IMR-90 (cell line): Measurements from ENCODE around the gene PTCD1. TPM values are rescaled to one million over a fixed set of nuclear protein-coding genes. Genes with fewer than 3 reads are reported as not detected.

ENCODE experiments used
- ATAC-seq: fragments of 200-7000 bp; cut with Tn5 transposase; 2 replicates; pipeline ENCODE4 v1.9.1; 2020; ENCODE audit warnings: low read depth, mild to moderate bottlenecking, moderate library complexity
- BruUV-seq: library from RNA; stranded (reverse); fragments of 400-500 nt; replicated peaks from 2 replicates; lab custom pipeline; 2021; lab: Mats Ljungman, UMichigan
- CTCF ChIA-PET: fragments of 300-600 bp; formaldehyde crosslinking; extraction: SDS; loops from one replicate; lab custom pipeline; 2021; ENCODE audit warnings: antibody characterized with exemption; lab: Yijun Ruan, JAX
- POLR2A ChIA-PET: fragments of 300-600 bp; sonication (Branson Sonifier 250); formaldehyde crosslinking; loops from one replicate; lab custom pipeline; 2022; ENCODE audit warnings: antibody characterized with exemption; ENCODE audit not compliant: unreplicated experiment; lab: Charles Lee
- DNase-seq: peaks from one replicate; pipeline ENCODE4 v3.0.0; 2013
- H2AFZ ChIP-seq: replicated peaks from 2 replicates; pipeline ENCODE3; 2013; ENCODE audit warnings: low read length, mild to moderate bottlenecking; ENCODE audit not compliant: poor library complexity
- H2AK5ac ChIP-seq: 2 replicates; pipeline ENCODE4 v1.6.1; 2013; ENCODE audit warnings: low read depth, low read length, inconsistent platforms
- H2AK9ac ChIP-seq: replicated peaks from 2 replicates; pipeline ENCODE3; 2013; ENCODE audit warnings: mild to moderate bottlenecking, low read depth, low read length, moderate library complexity; ENCODE audit not compliant: poor library complexity
- H2BK120ac ChIP-seq: 2 replicates; pipeline ENCODE4 v1.6.1; 2013; ENCODE audit warnings: low read depth, low read length, inconsistent platforms
- H2BK15ac ChIP-seq: 3 replicates; pipeline ENCODE4 v1.6.1; 2013; ENCODE audit warnings: low read depth, low read length, inconsistent platforms
- H2BK20ac ChIP-seq: 2 replicates; pipeline ENCODE4 v1.6.1; 2013; ENCODE audit warnings: low read depth, mild to moderate bottlenecking, inconsistent platforms, low read length, moderate library complexity
- H2BK5ac ChIP-seq: 2 replicates; pipeline ENCODE4 v1.6.1; 2013; ENCODE audit warnings: mild to moderate bottlenecking, low read depth, low read length, inconsistent platforms; ENCODE audit not compliant: poor library complexity, severe bottlenecking
- H3K14ac ChIP-seq: replicated peaks from 2 replicates; pipeline ENCODE4 v1.6.1; 2013; ENCODE audit warnings: low read depth, low read length, inconsistent platforms
- H3K18ac ChIP-seq: 2 replicates; pipeline ENCODE4 v1.6.1; 2013; ENCODE audit warnings: low read depth, low read length, control low read depth
- H3K23ac ChIP-seq: 2 replicates; pipeline ENCODE4 v1.6.1; 2013; ENCODE audit warnings: low read depth, low read length, inconsistent platforms
- H3K27ac ChIP-seq: 2 replicates; pipeline ENCODE4 v1.5.1; 2013; ENCODE audit warnings: mild to moderate bottlenecking, control low read depth, low read length; ENCODE audit not compliant: insufficient read depth
- H3K27me3 ChIP-seq: 2 replicates; pipeline ENCODE4 v1.6.1; 2013; ENCODE audit warnings: low read length; ENCODE audit not compliant: control insufficient read depth, insufficient read depth
- H3K36me3 ChIP-seq: 2 replicates; pipeline ENCODE4 v1.6.1; 2013; ENCODE audit warnings: low read length, mixed read lengths; ENCODE audit not compliant: control insufficient read depth, insufficient read depth
- H3K4ac ChIP-seq: 2 replicates; pipeline ENCODE4 v1.6.1; 2013; ENCODE audit warnings: low read depth, low read length, inconsistent platforms
- H3K4me1 ChIP-seq: 2 replicates; pipeline ENCODE4 v1.6.1; 2013; ENCODE audit warnings: low read length, mixed read lengths; ENCODE audit not compliant: control insufficient read depth, insufficient read depth
- H3K4me2 ChIP-seq: 2 replicates; pipeline ENCODE4 v1.6.1; 2013; ENCODE audit warnings: low read depth, mild to moderate bottlenecking, control low read depth, low read length, moderate library complexity
- H3K4me3 ChIP-seq: 2 replicates; pipeline ENCODE4 v1.5.1; 2013; ENCODE audit warnings: low read depth, mild to moderate bottlenecking, control low read depth, low read length, moderate library complexity; ENCODE audit not compliant: insufficient read depth
- H3K56ac ChIP-seq: 2 replicates; pipeline ENCODE4 v1.6.1; 2013; ENCODE audit warnings: low read length, inconsistent platforms; ENCODE audit not compliant: insufficient read depth; ENCODE audit errors: extremely low read depth
- H3K79me1 ChIP-seq, 2 experiments: 2 replicates each; pipeline ENCODE4 v1.6.1; 2013; ENCODE audit warnings: low read length in 2 of 2, inconsistent platforms in 1 of 2, low read depth in 1 of 2
- H3K9ac ChIP-seq: 2 replicates; pipeline ENCODE4 v1.6.1; 2013; ENCODE audit warnings: low read depth, low read length, control low read depth
- H3K9me1 ChIP-seq: 2 replicates; pipeline ENCODE4 v1.6.1; 2013; ENCODE audit warnings: low read length, inconsistent platforms; ENCODE audit not compliant: insufficient read depth
- H3K9me3 ChIP-seq: 2 replicates; pipeline ENCODE4 v1.6.1; 2013; ENCODE audit warnings: low read length; ENCODE audit not compliant: control insufficient read depth, insufficient read depth
- H4K20me1 ChIP-seq: 2 replicates; pipeline ENCODE4 v1.6.1; 2013; ENCODE audit warnings: low read length, inconsistent platforms; ENCODE audit not compliant: insufficient read depth
- H4K5ac ChIP-seq: 2 replicates; pipeline ENCODE4 v1.6.1; 2013; ENCODE audit warnings: mild to moderate bottlenecking, low read depth, low read length, control low read depth
- H4K8ac ChIP-seq, 2 experiments: 2 replicates each; pipeline ENCODE4 v1.6.1; 2013; ENCODE audit warnings: low read depth in 2 of 2, low read length in 2 of 2, control low read depth in 1 of 2, inconsistent platforms in 1 of 2
- H4K91ac ChIP-seq: 2 replicates; pipeline ENCODE4 v1.6.1; 2013; ENCODE audit warnings: low read depth, low read length, inconsistent platforms; ENCODE audit not compliant: insufficient read depth
- BHLHE40 ChIP-seq: fragments of 150-350 bp; IDR thresholded peaks from 2 replicates; pipeline ENCODE4 v1.6.1; 2016; ENCODE audit warnings: mild to moderate bottlenecking, low read depth, low read length
- CEBPB ChIP-seq: IDR thresholded peaks from 2 replicates; pipeline ENCODE4 v1.6.1; 2012; ENCODE audit warnings: low read depth, low read length, improper control_type of control experiment
- CHD1 ChIP-seq: IDR thresholded peaks from 2 replicates; pipeline ENCODE4 v1.6.1; 2012; ENCODE audit warnings: low read depth, low read length, improper control_type of control experiment
- MAZ ChIP-seq: IDR thresholded peaks from 2 replicates; pipeline ENCODE4 v1.6.1; 2012; ENCODE audit warnings: low read depth, mild to moderate bottlenecking, low read length, improper control_type of control experiment, moderate library complexity, borderline replicate concordance
- MXI1 ChIP-seq: IDR thresholded peaks from 2 replicates; pipeline ENCODE4 v1.6.1; 2012; ENCODE audit warnings: low read depth, mild to moderate bottlenecking, low read length, moderate library complexity, borderline replicate concordance
- NFE2L2 ChIP-seq: fragments of 150-350 bp; IDR thresholded peaks from 2 replicates; pipeline ENCODE4 v1.6.1; 2016; ENCODE audit warnings: low read depth, mild to moderate bottlenecking, low read length
- POLR2A ChIP-seq: IDR thresholded peaks from 2 replicates; pipeline ENCODE4 v1.6.1; 2012; ENCODE audit warnings: mild to moderate bottlenecking, low read depth, low read length
- RAD21 ChIP-seq: IDR thresholded peaks from 2 replicates; pipeline ENCODE4 v1.6.1; 2012; ENCODE audit warnings: low read length, improper control_type of control experiment
- RCOR1 ChIP-seq: IDR thresholded peaks from 2 replicates; pipeline ENCODE4 v1.6.1; 2012; ENCODE audit warnings: mild to moderate bottlenecking, low read length, improper control_type of control experiment; ENCODE audit not compliant: insufficient replicate concordance
- RFX5 ChIP-seq: IDR thresholded peaks from 2 replicates; pipeline ENCODE4 v1.8.0; 2012; ENCODE audit warnings: low read depth, mild to moderate bottlenecking, low read length, moderate library complexity
- SMC3 ChIP-seq: fragments of 150-350 bp; IDR thresholded peaks from 2 replicates; pipeline ENCODE4 v1.6.1; 2016; ENCODE audit warnings: low read depth, mild to moderate bottlenecking, antibody characterized with exemption, low read length, moderate library complexity
- WGBS, 2 experiments: methylation state at CpG; one replicate each; pipeline versions ENCODE4 v1.1.5 to v1.1.7; 2013; ENCODE audit warnings: missing lambda C conversion rate in 2 of 2; ENCODE audit not compliant: insufficient read length in 1 of 2; ENCODE audit errors: extremely low coverage in 2 of 2; 5-methylcytosine and 5-hydroxymethylcytosine counted together
- dilution Hi-C: fragments of 300-500 bp; cut with HindIII; formaldehyde crosslinking; loops from one replicate; pipeline ENCODE4 v1.14.3; 2018; ENCODE audit warnings: low sequenced_read_pairs; ENCODE audit not compliant: unreplicated experiment
- in situ Hi-C: fragments of 300-500 bp; cut with MboI; formaldehyde crosslinking; loops from 3 replicates; pipeline ENCODE4 v1.14.3; 2019; ENCODE audit warnings: low sequenced_read_pairs, inconsistent platforms, mixed read lengths
- intact Hi-C: fragments of 100-400 bp; cut with micrococcal nuclease; formaldehyde crosslinking; loops from 2 replicates; pipeline ENCODE4 v1.10.0; 2022
- polyA plus RNA-seq, 3 experiments: library from polyadenylated mRNA; depleted of rRNA; stranded (reverse); fragments of >200 nt; gene quantifications; 2 replicates each; pipeline ENCODE4 v1.2.3, GENCODE V29; 2012; ENCODE audit warnings: low replicate concordance in 1 of 3
- total RNA-seq: library from RNA; depleted of rRNA; stranded (reverse); fragments of >200 nt; gene quantifications from 2 replicates; pipeline ENCODE4 v1.2.3, GENCODE V29; 2012
- TF ChIP-seq, protein P1 (sequence below): fragments of 150-350 bp; IDR thresholded peaks from 2 replicates; pipeline ENCODE4 v1.6.1; 2017; ENCODE audit warnings: mild to moderate bottlenecking, antibody characterized with exemption, low read length, low read depth
- TF ChIP-seq, protein P2 (sequence below): conservative IDR thresholded peaks from 2 replicates; pipeline ENCODE4 v1.5.1; 2012; ENCODE audit warnings: mild to moderate bottlenecking, low read depth, low read length, improper control_type of control experiment

PTCD1 gene
- total and polyA plus RNA-seq, 2 of the 4 experiments (the other 2 are of a cell fraction): 2.2 to 4.0 TPM

DNA sequence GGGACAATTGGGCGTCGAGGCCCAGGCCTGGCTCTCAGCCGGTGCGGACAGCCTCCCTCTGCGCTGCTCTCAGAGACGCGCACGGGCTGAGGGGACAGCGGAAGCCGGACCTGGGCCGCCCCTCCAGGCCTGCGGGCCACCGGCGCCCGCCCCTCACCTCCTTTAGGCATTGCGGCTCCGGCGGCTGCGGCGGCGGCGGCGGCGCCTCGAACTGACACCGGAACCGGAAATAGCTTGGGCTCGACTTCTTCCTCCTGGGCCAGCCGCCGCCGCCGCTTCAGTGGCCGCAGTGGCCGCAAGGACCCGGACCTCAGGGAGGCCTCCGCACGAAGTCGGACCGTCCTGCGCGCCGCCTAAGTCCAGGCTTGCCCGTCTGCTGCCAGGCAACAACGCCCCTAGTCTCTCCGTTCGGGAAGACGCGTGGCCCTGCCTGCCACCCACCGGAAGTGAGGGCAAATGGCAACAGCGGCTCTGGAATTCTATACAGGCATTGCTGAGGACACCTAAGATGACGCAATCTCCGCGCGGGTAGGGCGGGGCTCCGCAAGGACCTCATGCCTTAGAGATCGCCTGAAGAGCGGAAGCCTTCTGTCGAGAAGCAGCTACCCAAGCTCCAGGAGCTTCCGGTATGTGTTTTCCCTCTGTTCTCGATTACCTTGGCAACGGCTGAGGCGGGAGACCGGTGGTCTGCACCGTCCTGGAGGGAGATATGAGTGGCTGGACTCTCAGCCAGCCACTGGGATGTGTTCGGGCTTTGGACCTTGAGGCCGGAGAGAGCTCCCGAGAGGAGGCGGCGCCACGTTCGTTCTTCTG is 30.0 kb downstream of the PTCD1 start, which contains the start of the genes BUD31 and PDAP1:
TSS of gene BUD31 (plus strand) at position 591 of the 813 bp plus-strand sequence. CDS start 2,124 bp downstream, outside the sequence.
TSS of gene PDAP1 (minus strand) at position 219 of the 813 bp plus-strand sequence. CDS start at position 170, 49 bp downstream.
- peak within 1 kb of the TSS; percentile 99 for H3K27ac ChIP-seq
- H4K20me1 ChIP-seq: peaks cover 56% of the 10 kb centered on the region
- BruUV-seq: no TSS peak
- H2BK120ac ChIP-seq: peak within 1 kb of the TSS; percentile 99
- CTCF ChIA-PET: interaction anchor here (0.6 kb wide), 1 partner anchor 12 kb away, joined by 4 read pairs; no protein-coding TSS in a partner anchor
- peak within 1 kb of the TSS; percentile 97 for H3K23ac ChIP-seq
- peak within 1 kb of the TSS; percentile 98 for H3K9ac ChIP-seq
- H2BK20ac ChIP-seq: peak within 1 kb of the TSS; percentile 90; the same call in 1 of the 2 replicates
- peak within 1 kb of the TSS; percentile 95 to 99 for H4K8ac ChIP-seq
- peak within 1 kb of the TSS; percentile 100 for H2AFZ ChIP-seq
- H3K9me3 ChIP-seq: no peaks in the 10 kb centered on the region
- H2AK5ac ChIP-seq: peak within 1 kb of the TSS; percentile 97
- H3K4ac ChIP-seq: peak within 1 kb of the TSS; percentile 99
- H2BK5ac ChIP-seq: peak within 1 kb of the TSS; percentile 100
- peak; percentile 89 for ATAC-seq
- H3K18ac ChIP-seq: peak within 1 kb of the TSS; percentile 95
- H2BK15ac ChIP-seq: peak within 1 kb of the TSS; percentile 100; the same call in 2 of the 3 replicates
- H4K91ac ChIP-seq: peak within 1 kb of the TSS; percentile 100
- WGBS, 2 experiments: 0% methylated on average over 56 of the region's 72 CpGs; no CpG with 5 or more reads in 1 of the 2 experiments
- in situ Hi-C loops (no loop called here), dilution Hi-C loops (no loop called here), intact Hi-C loops (no loop called here)
- peak within 1 kb of the TSS; percentile 100 for H3K56ac ChIP-seq
- H3K4me2 ChIP-seq: peak within 1 kb of the TSS; percentile 96
- H3K36me3 ChIP-seq: peaks cover 30% of the 10 kb centered on the region
- POLR2A ChIA-PET: interaction anchor here (0.5 to 1.4 kb wide), 7 partner anchors 9 to 249 kb away, joined by 3 to 5 read pairs (median 4); partner anchors contain the start of genes CPSF4 and PTCD1
- H3K4me1 ChIP-seq: peaks cover 8% of the 10 kb centered on the region; the same call in 1 of the 2 replicates
- H2AK9ac ChIP-seq: peak within 1 kb of the TSS; percentile 100
- H4K5ac ChIP-seq: peak within 1 kb of the TSS; percentile 73
- peak; percentile 95 for DNase-seq
- H3K4me3 ChIP-seq: peak within 1 kb of the TSS; percentile 57
- H3K27me3 ChIP-seq: no peaks in the 10 kb centered on the region
- H3K14ac ChIP-seq: peak within 1 kb of the TSS; percentile 99
- peaks cover 12% of the 10 kb centered on the region for H3K9me1 ChIP-seq
- peaks cover 20 to 62% of the 10 kb centered on the region in 2 experiments for H3K79me1 ChIP-seq
- peak; percentile 100 for TF ChIP-seq CEBPB
- TF ChIP-seq, protein P1, sequence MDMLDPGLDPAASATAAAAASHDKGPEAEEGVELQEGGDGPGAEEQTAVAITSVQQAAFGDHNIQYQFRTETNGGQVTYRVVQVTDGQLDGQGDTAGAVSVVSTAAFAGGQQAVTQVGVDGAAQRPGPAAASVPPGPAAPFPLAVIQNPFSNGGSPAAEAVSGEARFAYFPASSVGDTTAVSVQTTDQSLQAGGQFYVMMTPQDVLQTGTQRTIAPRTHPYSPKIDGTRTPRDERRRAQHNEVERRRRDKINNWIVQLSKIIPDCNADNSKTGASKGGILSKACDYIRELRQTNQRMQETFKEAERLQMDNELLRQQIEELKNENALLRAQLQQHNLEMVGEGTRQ: no peak
- TF ChIP-seq RCOR1: peak; percentile 10
- TF ChIP-seq CHD1: peak; percentile 36; the same call in 1 of the 2 replicates
- TF ChIP-seq, protein P2, sequence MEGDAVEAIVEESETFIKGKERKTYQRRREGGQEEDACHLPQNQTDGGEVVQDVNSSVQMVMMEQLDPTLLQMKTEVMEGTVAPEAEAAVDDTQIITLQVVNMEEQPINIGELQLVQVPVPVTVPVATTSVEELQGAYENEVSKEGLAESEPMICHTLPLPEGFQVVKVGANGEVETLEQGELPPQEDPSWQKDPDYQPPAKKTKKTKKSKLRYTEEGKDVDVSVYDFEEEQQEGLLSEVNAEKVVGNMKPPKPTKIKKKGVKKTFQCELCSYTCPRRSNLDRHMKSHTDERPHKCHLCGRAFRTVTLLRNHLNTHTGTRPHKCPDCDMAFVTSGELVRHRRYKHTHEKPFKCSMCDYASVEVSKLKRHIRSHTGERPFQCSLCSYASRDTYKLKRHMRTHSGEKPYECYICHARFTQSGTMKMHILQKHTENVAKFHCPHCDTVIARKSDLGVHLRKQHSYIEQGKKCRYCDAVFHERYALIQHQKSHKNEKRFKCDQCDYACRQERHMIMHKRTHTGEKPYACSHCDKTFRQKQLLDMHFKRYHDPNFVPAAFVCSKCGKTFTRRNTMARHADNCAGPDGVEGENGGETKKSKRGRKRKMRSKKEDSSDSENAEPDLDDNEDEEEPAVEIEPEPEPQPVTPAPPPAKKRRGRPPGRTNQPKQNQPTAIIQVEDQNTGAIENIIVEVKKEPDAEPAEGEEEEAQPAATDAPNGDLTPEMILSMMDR: no peak
- TF ChIP-seq SMC3: no peak
- peak; percentile 95 for TF ChIP-seq POLR2A
- no peak for TF ChIP-seq BHLHE40
- TF ChIP-seq MAZ: peak; percentile 43; the same call in 1 of the 2 replicates
- peak; percentile 62 for TF ChIP-seq MXI1
- TF ChIP-seq RAD21: no peak
- TF ChIP-seq RFX5: no peak
- TF ChIP-seq NFE2L2: no peak
